H9 (cell line): ENCODE measurements around the gene MYL2. TPM values are rescaled to one million over a fixed set of nuclear protein-coding genes. Genes with fewer than 3 reads are reported as not detected.

Experiments
- DNase-seq: peaks from one replicate; pipeline ENCODE4 v3.0.0-alpha.2; 2017
- H2AFZ ChIP-seq: one replicate; pipeline ENCODE4 v1.6.1; 2013; ENCODE audit warnings: mild to moderate bottlenecking, low read length, control low read depth, moderate library complexity
- H2AK5ac ChIP-seq: 2 replicates; pipeline ENCODE4 v1.6.1; 2013; ENCODE audit warnings: low read length, control low read depth, mixed read lengths; ENCODE audit not compliant: insufficient read length
- H2BK120ac ChIP-seq: one replicate; pipeline ENCODE4 v1.6.1; 2013; ENCODE audit warnings: low read depth, mild to moderate bottlenecking, low read length, control low read depth, inconsistent platforms; ENCODE audit not compliant: poor library complexity, severe bottlenecking
- H2BK12ac ChIP-seq: 2 replicates; pipeline ENCODE4 v1.6.1; 2013; ENCODE audit warnings: low read length, control low read depth, mixed read lengths, low read depth; ENCODE audit not compliant: insufficient read length
- H2BK15ac ChIP-seq: 2 replicates; pipeline ENCODE4 v1.6.1; 2013; ENCODE audit warnings: low read depth, low read length, control low read depth
- H2BK20ac ChIP-seq: one replicate; pipeline ENCODE4 v1.6.1; 2013; ENCODE audit warnings: low read depth, mild to moderate bottlenecking, low read length, control low read depth, inconsistent platforms; ENCODE audit not compliant: poor library complexity, severe bottlenecking
- H2BK5ac ChIP-seq: 2 replicates; pipeline ENCODE4 v1.6.1; 2013; ENCODE audit warnings: low read length, control low read depth, mixed read lengths; ENCODE audit not compliant: insufficient read length
- H3K14ac ChIP-seq: 2 replicates; pipeline ENCODE4 v1.6.1; 2013; ENCODE audit warnings: low read length, control low read depth; ENCODE audit not compliant: insufficient read depth
- H3K18ac ChIP-seq: 2 replicates; pipeline ENCODE4 v1.6.1; 2013; ENCODE audit warnings: low read depth, mild to moderate bottlenecking, mixed read lengths, low read length, control low read depth; ENCODE audit not compliant: insufficient read length
- H3K23ac ChIP-seq: 2 replicates; pipeline ENCODE4 v1.6.1; 2013; ENCODE audit warnings: low read length, control low read depth, mixed read lengths, low read depth; ENCODE audit not compliant: insufficient read length
- H3K23me2 ChIP-seq: 2 replicates; pipeline ENCODE4 v1.6.1; 2013; ENCODE audit warnings: low read depth, mild to moderate bottlenecking, mixed read lengths, low read length, control low read depth; ENCODE audit not compliant: insufficient read length, poor library complexity, severe bottlenecking
- H3K27ac ChIP-seq: 2 replicates; pipeline ENCODE4 v1.5.1; 2013; ENCODE audit warnings: low read length, control low read depth, mixed read lengths, low read depth; ENCODE audit not compliant: insufficient read length
- H3K27me3 ChIP-seq: 2 replicates; pipeline ENCODE4 v1.6.1; 2013; ENCODE audit warnings: low read length, control low read depth, inconsistent platforms; ENCODE audit not compliant: insufficient read depth
- H3K4ac ChIP-seq: 2 replicates; pipeline ENCODE4 v1.6.1; 2013; ENCODE audit warnings: low read depth, mild to moderate bottlenecking, control low read depth, inconsistent platforms, low read length, moderate library complexity
- H3K4me1 ChIP-seq: 2 replicates; pipeline ENCODE4 v1.6.1; 2013; ENCODE audit warnings: low read length, control low read depth, inconsistent platforms; ENCODE audit not compliant: insufficient read depth
- H3K4me2 ChIP-seq: 2 replicates; pipeline ENCODE4 v1.6.1; 2013; ENCODE audit warnings: low read length, control low read depth, mixed read lengths; ENCODE audit not compliant: insufficient read length, insufficient read depth
- H3K56ac ChIP-seq: 2 replicates; pipeline ENCODE4 v1.6.1; 2013; ENCODE audit warnings: low read depth, mild to moderate bottlenecking, mixed read lengths, low read length, control low read depth; ENCODE audit not compliant: insufficient read length
- H3K79me1 ChIP-seq: 2 replicates; pipeline ENCODE4 v1.6.1; 2013; ENCODE audit warnings: low read depth, mild to moderate bottlenecking, moderate library complexity, low read length, control low read depth, inconsistent platforms; ENCODE audit not compliant: insufficient read depth, poor library complexity, severe bottlenecking
- H3K79me2 ChIP-seq: 2 replicates; pipeline ENCODE4 v1.6.1; 2013; ENCODE audit warnings: low read length, control low read depth, inconsistent platforms; ENCODE audit not compliant: insufficient read depth
- H3K9ac ChIP-seq: 2 replicates; pipeline ENCODE4 v1.6.1; 2013; ENCODE audit warnings: low read length, control low read depth, mixed read lengths; ENCODE audit not compliant: insufficient read length; ENCODE audit errors: extremely low read depth
- H3K9me3 ChIP-seq: one replicate; pipeline ENCODE4 v1.6.1; 2013; ENCODE audit warnings: low read depth, low read length, inconsistent platforms; ENCODE audit not compliant: control insufficient read depth
- H3T11ph ChIP-seq: one replicate; pipeline ENCODE4 v1.6.1; 2013; ENCODE audit warnings: mild to moderate bottlenecking, low read length, control low read depth, inconsistent platforms
- H4K20me1 ChIP-seq: one replicate; pipeline ENCODE4 v1.6.1; 2013; ENCODE audit not compliant: control insufficient read depth, insufficient read length, insufficient read depth
- H4K5ac ChIP-seq: 2 replicates; pipeline ENCODE4 v1.6.1; 2013; ENCODE audit warnings: low read depth, mild to moderate bottlenecking, mixed read lengths, low read length, control low read depth; ENCODE audit not compliant: insufficient read length
- H4K8ac ChIP-seq: replicated peaks from 2 replicates; pipeline ENCODE4 v1.6.1; 2013; ENCODE audit warnings: low read length, control low read depth, mixed read lengths, low read depth; ENCODE audit not compliant: insufficient read length
- H4K91ac ChIP-seq: 2 replicates; pipeline ENCODE4 v1.6.1; 2013; ENCODE audit warnings: low read depth, mild to moderate bottlenecking, moderate library complexity, mixed read lengths, low read length, control low read depth; ENCODE audit not compliant: insufficient read length
- H3K27ac Mint-ChIP-seq, 3 experiments: 2 replicates in 2 of 3; 3 replicates in 1 of 3; pipeline ENCODE4 v1.8.0; 2020 to 2021; ENCODE audit warnings: mixed read lengths in 3 of 3, mild to moderate bottlenecking in 1 of 3, moderate library complexity in 1 of 3
- H3K27me3 Mint-ChIP-seq: 2 replicates; pipeline ENCODE4 v1.8.0; 2021; ENCODE audit warnings: low read depth, mild to moderate bottlenecking, moderate library complexity, mixed read lengths
- H3K36me3 Mint-ChIP-seq, 3 experiments: 2 replicates in 2 of 3; 3 replicates in 1 of 3; pipeline ENCODE4 v1.8.0; 2020 to 2021; ENCODE audit warnings: low read depth in 3 of 3, mixed read lengths in 3 of 3; ENCODE audit not compliant: insufficient read depth in 1 of 3
- H3K4me1 Mint-ChIP-seq, 2 experiments: 2 replicates each; pipeline ENCODE4 v1.8.0; 2020; ENCODE audit warnings: mixed read lengths in 2 of 2
- H3K4me3 Mint-ChIP-seq, 2 experiments: 2 replicates in 1 of 2; 3 replicates in 1 of 2; pipeline ENCODE4 v1.8.0; 2020 to 2021; ENCODE audit warnings: mild to moderate bottlenecking in 2 of 2, mixed read lengths in 2 of 2, moderate library complexity in 1 of 2
- H3K9me3 Mint-ChIP-seq, 2 experiments: 2 replicates in 1 of 2; 3 replicates in 1 of 2; pipeline ENCODE4 v1.8.0; 2020; ENCODE audit warnings: mild to moderate bottlenecking in 2 of 2, mixed read lengths in 2 of 2, moderate library complexity in 1 of 2
- WGBS: extraction: QIAGEN DNeasy Blood & Tissue Kit; methylation state at CpG from one replicate; pipeline ENCODE4 v1.1.7; 2013; ENCODE audit warnings: missing lambda C conversion rate, low lambda C conversion rate, mixed read lengths; ENCODE audit not compliant: insufficient read length; ENCODE audit errors: extremely low coverage; 5-methylcytosine and 5-hydroxymethylcytosine counted together
- total RNA-seq: library from RNA; stranded (reverse); gene quantifications from 2 replicates; pipeline ENCODE4 v1.2.1, GENCODE V29; 2021
- TF ChIP-seq, protein P1 (sequence below): fragments of 200-600 bp; sonication (generic); conservative IDR thresholded peaks from 3 replicates; pipeline ENCODE4 v1.8.0; 2021; ENCODE audit warnings: antibody characterized with exemption, mild to moderate bottlenecking

Gene MYL2
- total RNA-seq, 1 experiment from 2014 or later: not detected

DNA sequence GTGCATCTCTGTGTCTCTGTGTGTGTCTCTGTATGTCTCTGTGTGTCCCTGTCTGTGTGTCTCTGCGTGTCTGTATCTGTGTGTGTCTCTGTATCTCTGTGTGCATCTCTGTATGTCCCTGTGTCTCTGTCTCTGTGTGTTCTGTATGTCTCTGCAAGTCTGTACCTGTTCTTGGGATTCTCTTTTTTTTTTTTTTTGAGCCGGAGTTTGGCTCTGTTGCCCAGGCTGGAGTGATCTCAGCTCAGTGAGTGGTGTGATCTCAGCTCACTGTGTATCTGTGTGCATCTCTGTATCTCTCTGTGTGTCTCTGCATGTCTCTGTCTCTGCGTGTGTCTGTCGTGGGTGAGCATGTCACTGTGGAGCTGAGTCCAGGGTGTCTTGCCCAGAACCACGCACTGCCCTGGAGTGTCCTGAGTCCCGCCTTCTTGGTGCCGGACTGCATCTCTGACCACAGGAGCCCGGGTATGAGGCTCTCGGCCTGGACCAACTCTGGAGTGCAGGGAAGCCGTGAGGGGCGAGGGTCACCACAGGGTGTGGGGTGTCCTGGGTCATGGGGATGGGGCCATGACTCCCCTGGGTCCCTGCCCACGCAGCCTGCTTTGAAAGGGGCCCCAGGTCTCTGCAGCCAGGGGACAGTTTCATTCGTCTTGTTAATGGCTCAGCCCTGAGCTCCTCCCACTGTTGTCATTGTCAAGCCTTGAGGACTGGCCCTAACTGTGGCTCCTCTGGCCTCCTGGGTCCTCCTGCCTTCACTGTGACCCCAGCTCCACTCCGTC is 11.8 kb downstream of the MYL2 start:
- Mint-ChIP-seq H3K27me3 (peaks cover 11% of the 10 kb centered on the region), H3K4me3 (no peak overlapping the region), H3K4me1 (peaks cover 6 to 9% of the 10 kb centered on the region in 2 experiments), H3K36me3 (no peaks in the 10 kb centered on the region), H3K27ac (no peak overlapping the region), H3K9me3 (0 out of 5 replicates have a peak, but pooled peaks cover 0 to 2% of the 10 kb centered on the region in 2 experiments)
- Histone ChIP-seq H2BK12ac (no peak overlapping the region), H4K5ac (no peak overlapping the region), H3K27ac (no peak overlapping the region), H3K18ac (no peak overlapping the region), H3K79me1 (no peaks in the 10 kb centered on the region), H3K4me1 (no peaks in the 10 kb centered on the region), H2BK5ac (no peak overlapping the region), H3K23ac (no peak overlapping the region), H2AFZ (no peak overlapping the region), H3K56ac (no peak overlapping the region), H3K9ac (no peak overlapping the region), H3K14ac (peak overlapping the region; percentile 34; the same call in 1 of the 2 replicates), H3T11ph (no peak overlapping the region), H3K79me2 (no peaks in the 10 kb centered on the region), H3K23me2 (no peaks in the 10 kb centered on the region), H3K27me3 (no peaks in the 10 kb centered on the region), H3K9me3 (no peaks in the 10 kb centered on the region), H4K91ac (no peak overlapping the region), H2BK15ac (no peak overlapping the region), H2AK5ac (no peak overlapping the region), H2BK20ac (no peak overlapping the region), H2BK120ac (no peak overlapping the region), H4K20me1 (no peaks in the 10 kb centered on the region), H3K4me2 (no peak overlapping the region), H3K4ac (no peak overlapping the region), H4K8ac (no peak overlapping the region)
- TF ChIP-seq, protein P1, sequence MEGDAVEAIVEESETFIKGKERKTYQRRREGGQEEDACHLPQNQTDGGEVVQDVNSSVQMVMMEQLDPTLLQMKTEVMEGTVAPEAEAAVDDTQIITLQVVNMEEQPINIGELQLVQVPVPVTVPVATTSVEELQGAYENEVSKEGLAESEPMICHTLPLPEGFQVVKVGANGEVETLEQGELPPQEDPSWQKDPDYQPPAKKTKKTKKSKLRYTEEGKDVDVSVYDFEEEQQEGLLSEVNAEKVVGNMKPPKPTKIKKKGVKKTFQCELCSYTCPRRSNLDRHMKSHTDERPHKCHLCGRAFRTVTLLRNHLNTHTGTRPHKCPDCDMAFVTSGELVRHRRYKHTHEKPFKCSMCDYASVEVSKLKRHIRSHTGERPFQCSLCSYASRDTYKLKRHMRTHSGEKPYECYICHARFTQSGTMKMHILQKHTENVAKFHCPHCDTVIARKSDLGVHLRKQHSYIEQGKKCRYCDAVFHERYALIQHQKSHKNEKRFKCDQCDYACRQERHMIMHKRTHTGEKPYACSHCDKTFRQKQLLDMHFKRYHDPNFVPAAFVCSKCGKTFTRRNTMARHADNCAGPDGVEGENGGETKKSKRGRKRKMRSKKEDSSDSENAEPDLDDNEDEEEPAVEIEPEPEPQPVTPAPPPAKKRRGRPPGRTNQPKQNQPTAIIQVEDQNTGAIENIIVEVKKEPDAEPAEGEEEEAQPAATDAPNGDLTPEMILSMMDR: no peak
- WGBS: no CpG with 5 or more reads among the region's 14 CpGs
- DNase-seq: no peak
